GM23338 (cell line): Measurements from ENCODE around the gene PLXNC1. TPM values are rescaled to one million over a fixed set of nuclear protein-coding genes. Genes with fewer than 3 reads are reported as not detected.

Experiments used
- ATAC-seq: fragments of 200-7000 bp; cut with Tn5 transposase; 3 replicates; pipeline ENCODE4 v1.9.1; 2020
- DNase-seq: peaks from one replicate; pipeline ENCODE4 v3.0.0-alpha.2; 2015; ENCODE audit warnings: low spot score
- H2AFZ ChIP-seq: fragments of 200-600 bp; sonication (generic); 2 replicates; pipeline ENCODE4 v1.8.0; 2016; ENCODE audit warnings: antibody characterized with exemption, mild to moderate bottlenecking, moderate library complexity
- H3F3A ChIP-seq: fragments of 200-600 bp; sonication (generic); replicated peaks from 2 replicates; pipeline ENCODE4 v1.8.0; 2017; ENCODE audit warnings: antibody characterized with exemption, mixed run types, low read depth
- H3K27ac ChIP-seq: fragments of 200-600 bp; sonication (generic); 2 replicates; pipeline ENCODE4 v1.6.1; 2016; ENCODE audit warnings: low read depth
- H3K27me3 ChIP-seq: fragments of 200-600 bp; sonication (generic); 2 replicates; pipeline ENCODE4 v1.8.0; 2016; ENCODE audit warnings: mild to moderate bottlenecking, mixed run types, moderate library complexity; ENCODE audit not compliant: insufficient read depth
- H3K36me3 ChIP-seq: fragments of 200-600 bp; sonication (generic); 2 replicates; pipeline ENCODE4 v1.8.0; 2016; ENCODE audit warnings: mild to moderate bottlenecking; ENCODE audit not compliant: insufficient read depth
- H3K4me1 ChIP-seq: fragments of 200-600 bp; sonication (generic); 2 replicates; pipeline ENCODE4 v1.8.0; 2016; ENCODE audit warnings: mild to moderate bottlenecking, moderate library complexity; ENCODE audit not compliant: insufficient read depth
- H3K4me2 ChIP-seq: fragments of 200-600 bp; sonication (generic); 2 replicates; pipeline ENCODE4 v1.7.1; 2017; ENCODE audit warnings: mixed run types
- H3K4me3 ChIP-seq: fragments of 200-600 bp; sonication (generic); 2 replicates; pipeline ENCODE4 v1.6.1; 2016; ENCODE audit warnings: mixed run types
- H3K79me2 ChIP-seq: fragments of 200-600 bp; sonication (generic); replicated peaks from 2 replicates; pipeline ENCODE4 v1.8.0; 2017; ENCODE audit warnings: mild to moderate bottlenecking; ENCODE audit not compliant: insufficient read depth
- H3K9me2 ChIP-seq: fragments of 200-600 bp; sonication (generic); 2 replicates; pipeline ENCODE4 v1.8.0; 2017; ENCODE audit not compliant: insufficient read depth
- H4K20me1 ChIP-seq: fragments of 200-600 bp; sonication (generic); replicated peaks from 2 replicates; pipeline ENCODE4 v1.8.0; 2017; ENCODE audit warnings: mild to moderate bottlenecking; ENCODE audit not compliant: insufficient read depth
- H3K27ac Mint-ChIP-seq: 2 replicates; pipeline ENCODE4 v1.8.0; 2020; ENCODE audit warnings: inconsistent platforms, mild to moderate bottlenecking, moderate library complexity, mixed read lengths
- H3K27me3 Mint-ChIP-seq: 3 replicates; pipeline ENCODE4 v1.8.0; 2022; ENCODE audit warnings: low read depth, mild to moderate bottlenecking, moderate library complexity, mixed read lengths, inconsistent platforms; ENCODE audit not compliant: insufficient read depth, poor library complexity
- H3K36me3 Mint-ChIP-seq: 3 replicates; pipeline ENCODE4 v1.8.0; 2021; ENCODE audit warnings: low read depth, mild to moderate bottlenecking, inconsistent platforms, moderate library complexity, mixed read lengths
- H3K4me1 Mint-ChIP-seq: 3 replicates; pipeline ENCODE4 v1.8.0; 2020; ENCODE audit warnings: mild to moderate bottlenecking, inconsistent platforms, mixed read lengths
- H3K4me3 Mint-ChIP-seq: 3 replicates; pipeline ENCODE4 v1.8.0; 2021; ENCODE audit warnings: moderate library complexity, mild to moderate bottlenecking, inconsistent platforms, mixed read lengths
- H3K9me3 Mint-ChIP-seq: 3 replicates; pipeline ENCODE4 v1.8.0; 2020; ENCODE audit warnings: moderate library complexity, mild to moderate bottlenecking, inconsistent platforms, mixed read lengths
- CREB1 ChIP-seq: fragments of 250-450 bp; sonication (Bioruptor Pico); IDR thresholded peaks from 2 replicates; pipeline ENCODE4 v1.5.0; 2020; ENCODE audit warnings: low read depth, mild to moderate bottlenecking, moderate library complexity
- CTCF ChIP-seq, 2 experiments: fragments of 200-600 bp in 1 of 2; sonication (generic) in 1 of 2; conservative IDR thresholded peaks; 2 replicates each; pipeline versions ENCODE4 v1.5.1 to v1.6.1; 2016 to 2017; ENCODE audit warnings: antibody characterized with exemption in 2 of 2, low read depth in 2 of 2, mild to moderate bottlenecking in 2 of 2, moderate library complexity in 1 of 2
- ETS1 ChIP-seq: IDR thresholded peaks from 2 replicates; pipeline ENCODE4 v1.6.1; 2016; ENCODE audit warnings: antibody characterized with exemption
- EZH2 ChIP-seq: fragments of 200-600 bp; sonication (generic); IDR thresholded peaks from one replicate; pipeline ENCODE4 v1.8.0; 2017; ENCODE audit warnings: antibody characterized with exemption, mild to moderate bottlenecking, low read depth; ENCODE audit not compliant: unreplicated experiment
- EZH2phosphoT487 ChIP-seq: fragments of 200-600 bp; sonication (generic); IDR thresholded peaks from one replicate; pipeline ENCODE4 v1.8.1; 2018; ENCODE audit warnings: antibody characterized with exemption; ENCODE audit not compliant: unreplicated experiment
- JUNB ChIP-seq: IDR thresholded peaks from one replicate; pipeline ENCODE4 v1.6.1; 2016; ENCODE audit warnings: antibody characterized with exemption; ENCODE audit not compliant: unreplicated experiment
- NANOG ChIP-seq: IDR thresholded peaks from 2 replicates; pipeline ENCODE4 v1.6.1; 2016; ENCODE audit warnings: antibody characterized with exemption, borderline replicate concordance
- POLR2AphosphoS5 ChIP-seq: IDR thresholded peaks from 2 replicates; pipeline ENCODE4 v1.6.1; 2016; ENCODE audit warnings: antibody characterized with exemption, low read depth
- REST ChIP-seq: IDR thresholded peaks from one replicate; pipeline ENCODE4 v1.6.1; 2018; ENCODE audit warnings: antibody characterized with exemption; ENCODE audit not compliant: unreplicated experiment
- STAT1 ChIP-seq: IDR thresholded peaks from one replicate; pipeline ENCODE4 v1.6.1; 2016; ENCODE audit warnings: antibody characterized with exemption; ENCODE audit not compliant: unreplicated experiment
- ZNF114 ChIP-seq: fragments of 250-450 bp; sonication (Bioruptor Pico); IDR thresholded peaks from 2 replicates; pipeline ENCODE4 v1.5.0; 2020; ENCODE audit warnings: mild to moderate bottlenecking, moderate library complexity
- ZNF331 ChIP-seq: fragments of 250-450 bp; sonication (Bioruptor Pico); IDR thresholded peaks from 2 replicates; pipeline ENCODE4 v1.5.0; 2020; ENCODE audit warnings: low read depth, mild to moderate bottlenecking, moderate library complexity
- polyA plus RNA-seq: library from polyadenylated mRNA; unstranded; fragments of >200 nt; fragmentation: Nextera tagmentation; extraction: Ambion mirVana; gene quantifications from 2 replicates; pipeline ENCODE4 v1.2.1, GENCODE V29; 2016
- total RNA-seq: library from RNA; depleted of rRNA; stranded (reverse); fragments of >200 nt; shearing (Covaris generic); gene quantifications from 2 replicates; pipeline ENCODE4 v1.2.3, GENCODE V29; 2014

The PLXNC1 gene
- total and polyA plus RNA-seq, 2 experiments from 2014 or later = 1.9 to 6.5 TPM

- no peak for TF ChIP-seq ETS1
- TF ChIP-seq CREB1 (CRISPR knock-in tag) = no peak
- TF ChIP-seq POLR2AphosphoS5 = no peak
- TF ChIP-seq STAT1 = no peak
- TF ChIP-seq EZH2phosphoT487 = no peak
- no peak for TF ChIP-seq ZNF114 (CRISPR knock-in tag)
- TF ChIP-seq REST = no peak
- TF ChIP-seq EZH2 = no peak
- no peak for TF ChIP-seq JUNB
Observed at GRCh38 chr12:94240171-94240570, 91.8 kb downstream of the PLXNC1 start (continued).

GRCh38 chr12:94242901-94243300 is 94.5 kb downstream of the PLXNC1 start:
- peaks cover 16% of the 10 kb centered on the region for H3K4me1 Mint-ChIP-seq
- no peak for ATAC-seq
- TF ChIP-seq ZNF114 (CRISPR knock-in tag) (no peak), CTCF (conservative IDR thresholded peaks at IDR 0.05; ENCODE audit: low read depth in 2 of 2) (no peak), ZNF331 (no peak), CREB1 (CRISPR knock-in tag) (no peak), EZH2phosphoT487 (no peak), ETS1 (no peak), POLR2AphosphoS5 (no peak), STAT1 (no peak), EZH2 (no peak), NANOG (no peak)

More at GRCh38 chr12:94242901-94243300, 94.5 kb downstream of the PLXNC1 start:
- no peaks in the 10 kb centered on the region for H3K9me2 ChIP-seq
- Mint-ChIP-seq H3K36me3 (no peaks in the 10 kb centered on the region), H3K27me3 (peaks cover 5% of the 10 kb centered on the region), H3K27ac (no peak overlapping the region), H3K4me3 (no peak overlapping the region), H3K9me3 (no peaks in the 10 kb centered on the region)
- DNase-seq = no peak
- H3K4me3 ChIP-seq = no peak overlapping the region
- H3K79me2 ChIP-seq = no peaks in the 10 kb centered on the region
- H3K36me3 ChIP-seq = no peaks in the 10 kb centered on the region
- H3F3A ChIP-seq = no peaks in the 10 kb centered on the region
- H3K4me2 ChIP-seq = no peak overlapping the region
- H4K20me1 ChIP-seq = no peaks in the 10 kb centered on the region
- H3K4me1 ChIP-seq = no peaks in the 10 kb centered on the region
- H2AFZ ChIP-seq = no peak overlapping the region
- H3K27ac ChIP-seq = no peak overlapping the region
- no peaks in the 10 kb centered on the region for H3K27me3 ChIP-seq
